Neural cell (in vitro differentiated cells): ENCODE results near the gene KHSRP. TPM values are rescaled to one million over a fixed set of nuclear protein-coding genes. Genes with fewer than 3 reads are reported as not detected.

ENCODE experiments used
- H2AFZ ChIP-seq: fragments of 200-600, 300-800 bp; sonication (generic), shearing (Covaris generic); 2 replicates; pipeline ENCODE4 v1.6.0; 2014; ENCODE audit warnings: low read depth, mild to moderate bottlenecking, antibody characterized with exemption, low read length, moderate library complexity
- H3F3A ChIP-seq: fragments of 200-600 bp; shearing (Covaris generic); 2 replicates; pipeline ENCODE4 v1.6.1; 2016; ENCODE audit warnings: mild to moderate bottlenecking, moderate library complexity, mixed read lengths, antibody characterized with exemption, low read length; ENCODE audit not compliant: insufficient read depth, poor library complexity, severe bottlenecking
- H3K27ac ChIP-seq: fragments of 200-600, 300-800 bp; sonication (generic), shearing (Covaris generic); 2 replicates; pipeline ENCODE4 v1.5.1; 2014; ENCODE audit warnings: mild to moderate bottlenecking, low read length, moderate library complexity
- H3K27me3 ChIP-seq: fragments of 300-800, 200-600 bp; sonication (generic), shearing (Covaris generic); 2 replicates; pipeline ENCODE4 v1.6.0; 2014; ENCODE audit warnings: mild to moderate bottlenecking, low read depth, low read length, moderate library complexity; ENCODE audit not compliant: insufficient read depth
- H3K36me3 ChIP-seq: fragments of 300-800, 200-600 bp; sonication (generic), shearing (Covaris generic); 2 replicates; pipeline ENCODE4 v1.5.1; 2014; ENCODE audit warnings: mild to moderate bottlenecking, antibody characterized with exemption, low read length, moderate library complexity; ENCODE audit not compliant: insufficient read depth
- H3K4me2 ChIP-seq: fragments of 300-800, 200-600 bp; sonication (generic), shearing (Covaris generic); 2 replicates; pipeline ENCODE4 v1.6.0; 2014; ENCODE audit warnings: mild to moderate bottlenecking, low read length
- H3K4me3 ChIP-seq: fragments of 300-800, 200-600 bp; sonication (generic), shearing (Covaris generic); 2 replicates; pipeline ENCODE4 v1.5.1; 2014; ENCODE audit warnings: mild to moderate bottlenecking, low read length, moderate library complexity
- H3K79me2 ChIP-seq: fragments of 200-600 bp; shearing (Covaris generic); replicated peaks from 2 replicates; pipeline ENCODE4 v1.6.0; 2014; ENCODE audit warnings: mild to moderate bottlenecking, low read length, moderate library complexity; ENCODE audit not compliant: insufficient read depth
- H3K9ac ChIP-seq: fragments of 300-800, 200-600 bp; sonication (generic), shearing (Covaris generic); 2 replicates; pipeline ENCODE4 v1.6.1; 2016; ENCODE audit warnings: mild to moderate bottlenecking, low read length, mixed read lengths
- H3K9me2 ChIP-seq: fragments of 200-600 bp; shearing (Covaris generic); 2 replicates; pipeline ENCODE4 v1.6.1; 2016; ENCODE audit warnings: mild to moderate bottlenecking, low read length, mixed read lengths; ENCODE audit not compliant: insufficient read depth
- H3K9me3 ChIP-seq: fragments of 200-600, 300-800 bp; sonication (generic), shearing (Covaris generic); 2 replicates; pipeline ENCODE4 v1.6.1; 2016; ENCODE audit warnings: mild to moderate bottlenecking, mixed run types, low read length, moderate library complexity, mixed read lengths
- H4K20me1 ChIP-seq: fragments of 200-600 bp; shearing (Covaris generic); 2 replicates; pipeline ENCODE4 v1.6.1; 2016; ENCODE audit warnings: mild to moderate bottlenecking, mixed run types; ENCODE audit not compliant: insufficient read depth
- CTCF ChIP-seq: fragments of 450-650 bp; IDR thresholded peaks from 2 replicates; pipeline ENCODE4 v1.5.1; 2014; ENCODE audit warnings: antibody characterized with exemption, mild to moderate bottlenecking, moderate library complexity; ENCODE audit not compliant: poor library complexity, severe bottlenecking
- EP300 ChIP-seq: fragments of 450-650 bp; conservative IDR thresholded peaks from 2 replicates; pipeline ENCODE4 v1.6.1; 2014; ENCODE audit warnings: antibody characterized with exemption, mild to moderate bottlenecking, moderate library complexity; ENCODE audit not compliant: poor library complexity, severe bottlenecking
- EZH2 ChIP-seq: fragments of 200-600, 300-800 bp; shearing (Covaris generic), sonication (generic); IDR thresholded peaks from 2 replicates; pipeline ENCODE4 v1.6.1; 2014; ENCODE audit warnings: antibody characterized with exemption, low read length, borderline replicate concordance, mild to moderate bottlenecking; ENCODE audit not compliant: insufficient read depth, poor library complexity, severe bottlenecking
- MXI1 ChIP-seq: fragments of 450-650 bp; conservative IDR thresholded peaks from 2 replicates; pipeline ENCODE4 v1.6.1; 2014; ENCODE audit warnings: antibody characterized with exemption, mild to moderate bottlenecking; ENCODE audit not compliant: poor library complexity, severe bottlenecking
- POLR2AphosphoS5 ChIP-seq: IDR thresholded peaks from 2 replicates; pipeline ENCODE4 v1.6.1; 2012
- RAD21 ChIP-seq: fragments of 450-650 bp; conservative IDR thresholded peaks from 2 replicates; pipeline ENCODE4 v1.6.1; 2014; ENCODE audit warnings: antibody characterized with exemption, mild to moderate bottlenecking, moderate library complexity
- REST ChIP-seq: IDR thresholded peaks from 2 replicates; pipeline ENCODE4 v1.6.1; 2012; ENCODE audit warnings: borderline replicate concordance
- SMC3 ChIP-seq: fragments of 450-650 bp; conservative IDR thresholded peaks from 2 replicates; pipeline ENCODE4 v1.6.1; 2014; ENCODE audit warnings: antibody characterized with exemption, mild to moderate bottlenecking, moderate library complexity; ENCODE audit not compliant: poor library complexity
- TAF1 ChIP-seq: IDR thresholded peaks from 2 replicates; pipeline ENCODE4 v1.6.1; 2012; ENCODE audit warnings: low read depth
- polyA plus RNA-seq: library from polyadenylated mRNA; depleted of rRNA; stranded (reverse); fragments of >200 nt; gene quantifications from 2 replicates; pipeline ENCODE4 v1.2.3, GENCODE V29; 2014

The KHSRP gene
- polyA plus RNA-seq, 1 donor from 2014 or later, result 33.3 TPM

GRCh38 chr19:6378486-6378885, 46.1 kb downstream of the KHSRP start:
- H2AFZ ChIP-seq, result no peak overlapping the region
- H3K4me3 ChIP-seq, result no peak overlapping the region
- no peak overlapping the region for H3K9ac ChIP-seq
- no peaks in the 10 kb centered on the region for H3F3A ChIP-seq
- peaks cover 7% of the 10 kb centered on the region for H3K9me3 ChIP-seq
- TF ChIP-seq SMC3, result no peak
- TF ChIP-seq RAD21, result no peak
- no peak for TF ChIP-seq EP300
- TF ChIP-seq MXI1, result no peak
- no peak for TF ChIP-seq REST
- TF ChIP-seq TAF1, result no peak
- no peak for TF ChIP-seq CTCF
- no peak for TF ChIP-seq POLR2AphosphoS5
- TF ChIP-seq EZH2, result no peak
- H3K79me2 ChIP-seq, result no peaks in the 10 kb centered on the region
- no peaks in the 10 kb centered on the region for H3K27me3 ChIP-seq
- H3K4me2 ChIP-seq, result no peak overlapping the region
- H3K36me3 ChIP-seq, result peaks cover 11% of the 10 kb centered on the region
- no peak overlapping the region for H3K27ac ChIP-seq
- no peaks in the 10 kb centered on the region for H4K20me1 ChIP-seq
- no peaks in the 10 kb centered on the region for H3K9me2 ChIP-seq

GRCh38 chr19:6378041-6378440, 46.6 kb downstream of the KHSRP start:
- peaks cover 7% of the 10 kb centered on the region for H3K9me3 ChIP-seq
- no peak overlapping the region for H2AFZ ChIP-seq
- H3K9me2 ChIP-seq, result no peaks in the 10 kb centered on the region
- H3K36me3 ChIP-seq, result peaks cover 11% of the 10 kb centered on the region
- H3K9ac ChIP-seq, result no peak overlapping the region
- TF ChIP-seq POLR2AphosphoS5 (no peak), CTCF (no peak), EP300 (no peak), RAD21 (no peak), REST (no peak), MXI1 (no peak), EZH2 (no peak)
- no peaks in the 10 kb centered on the region for H3K79me2 ChIP-seq
- no peak overlapping the region for H3K27ac ChIP-seq
- no peaks in the 10 kb centered on the region for H3K27me3 ChIP-seq
- H3K4me2 ChIP-seq, result no peak overlapping the region
- H3F3A ChIP-seq, result no peaks in the 10 kb centered on the region
- no peak overlapping the region for H3K4me3 ChIP-seq
- H4K20me1 ChIP-seq, result no peaks in the 10 kb centered on the region
